ENCODE data around the gene S100A14. TPM values are rescaled to one million over a fixed set of nuclear protein-coding genes. Genes with fewer than 3 reads are reported as not detected.
"Not testable (repeated sequence)": the region's sequence is repeated elsewhere in the genome, so short reads cannot be mapped to it uniquely, and the experiment has no call there.

S100A14 gene
- total RNA-seq, 3 donors from 2014 or later, result 122 to 361 (median 325) TPM

- DNase-seq (no peak), ATAC-seq (no peak)
- no peak overlapping the region for H3K4me3 ChIP-seq
- intact Hi-C loops (cut with DNase I, micrococcal nuclease), result no loop called here
- peaks cover 2% of the 10 kb centered on the region for H3K9me3 ChIP-seq
- no peak for TF ChIP-seq CTCF (IDR thresholded peaks at IDR 0.05)
- peaks cover 14% of the 10 kb centered on the region for H3K4me1 ChIP-seq (ENCODE audit: low read depth)
- no peaks in the 10 kb centered on the region for H3K36me3 ChIP-seq (ENCODE audit: low read depth)
These were observed 39.0 kb downstream of the S100A14 start for GRCh38 chr1:153577138-153577537.

- intact Hi-C loops (cut with DNase I, micrococcal nuclease); DNase-seq; ATAC-seq: not testable (repeated sequence)
These were observed 40.6 kb downstream of the S100A14 start for GRCh38 chr1:153575497-153575896.

GRCh38 chr1:153575081-153575491, 41.0 kb downstream of the S100A14 start:
- H3K4me3 ChIP-seq; H3K9me3 ChIP-seq; ATAC-seq; H3K36me3 ChIP-seq (ENCODE audit: low read depth); intact Hi-C loops (cut with DNase I, micrococcal nuclease): not testable (repeated sequence)
- DNase-seq, result peak in 1 of 3 donors; percentile 49
- H3K4me1 ChIP-seq (ENCODE audit: low read depth), result peaks cover 14% of the 10 kb centered on the region

More at GRCh38 chr1:153575497-153575896, 40.6 kb downstream of the S100A14 start:
- not testable (repeated sequence) for H3K36me3 ChIP-seq (ENCODE audit: low read depth); H3K9me3 ChIP-seq; H3K4me3 ChIP-seq
- H3K4me1 ChIP-seq (ENCODE audit: low read depth), result peaks cover 14% of the 10 kb centered on the region

- intact Hi-C loops (cut with DNase I, micrococcal nuclease), result no loop called here
- no peak for DNase-seq
- peaks cover 2% of the 10 kb centered on the region for H3K9me3 ChIP-seq
- H3K4me1 ChIP-seq (ENCODE audit: low read depth), result peaks cover 15% of the 10 kb centered on the region
- no peaks in the 10 kb centered on the region for H3K36me3 ChIP-seq (ENCODE audit: low read depth)
- TF ChIP-seq CTCF (IDR thresholded peaks at IDR 0.05), result no peak
- H3K4me3 ChIP-seq, result no peak overlapping the region
- no peak for ATAC-seq
These were observed 42.8 kb downstream of the S100A14 start for GRCh38 chr1:153573351-153573750.

- intact Hi-C loops (cut with DNase I, micrococcal nuclease), result no loop called here
- peak; percentile 85 for ATAC-seq
These were observed 43.5 kb downstream of the S100A14 start for GRCh38 chr1:153572569-153573015.

GRCh38 chr1:153571706-153572105, 44.4 kb downstream of the S100A14 start:
- ATAC-seq, result no peak
- H3K9me3 ChIP-seq, result peaks cover 2% of the 10 kb centered on the region
- TF ChIP-seq CTCF (IDR thresholded peaks at IDR 0.05), result no peak
- DNase-seq, result no peak
- no peak overlapping the region for H3K4me3 ChIP-seq
- H3K4me1 ChIP-seq (ENCODE audit: low read depth), result peaks cover 22% of the 10 kb centered on the region
- H3K36me3 ChIP-seq (ENCODE audit: low read depth), result no peaks in the 10 kb centered on the region
- intact Hi-C loops (cut with DNase I, micrococcal nuclease), result no loop called here

More at GRCh38 chr1:153572569-153573015, 43.5 kb downstream of the S100A14 start:
- Histone ChIP-seq H3K4me3 (no peak overlapping the region), H3K9me3 (peaks cover 2% of the 10 kb centered on the region), H3K36me3 (ENCODE audit: low read depth) (no peaks in the 10 kb centered on the region), H3K4me1 (ENCODE audit: low read depth) (peaks cover 20% of the 10 kb centered on the region)
- TF ChIP-seq CTCF (IDR thresholded peaks at IDR 0.05), result peak; percentile 67
- DNase-seq, result peak; percentile 83 to 93 (median 91)

GRCh38 chr1:153570874-153571273, 45.3 kb downstream of the S100A14 start:
- H3K4me1 ChIP-seq (ENCODE audit: low read depth), result peaks cover 30% of the 10 kb centered on the region
- intact Hi-C loops (cut with DNase I, micrococcal nuclease), result no loop called here
- TF ChIP-seq CTCF (IDR thresholded peaks at IDR 0.05), result no peak
- H3K9me3 ChIP-seq, result peaks cover 2% of the 10 kb centered on the region
- H3K4me3 ChIP-seq, result no peak overlapping the region
- DNase-seq (no peak), ATAC-seq (no peak)
- H3K36me3 ChIP-seq (ENCODE audit: low read depth), result no peaks in the 10 kb centered on the region
